T-helper 2 cell treated with Interferon-gamma antibody and Interleukin-4, amounts not matched to agents 5 μg/mL and 100 μg/mL, for 36 hours (primary cell): ENCODE measurements around the gene ALAD.

Experiments used
- DNase-seq: peaks from one replicate; pipeline ENCODE4 v3.0.0; 2021; ENCODE audit warnings: low spot score
- H3K27ac Mint-ChIP-seq: one replicate; pipeline ENCODE4 v1.8.0; 2021; ENCODE audit warnings: mild to moderate bottlenecking, mixed read lengths
- H3K27me3 Mint-ChIP-seq: one replicate; pipeline ENCODE4 v1.8.0; 2021; ENCODE audit warnings: low read depth, mixed read lengths
- H3K36me3 Mint-ChIP-seq: one replicate; pipeline ENCODE4 v1.8.0; 2021; ENCODE audit warnings: low read depth, mixed read lengths
- H3K4me1 Mint-ChIP-seq: one replicate; pipeline ENCODE4 v1.8.0; 2021; ENCODE audit warnings: low read depth, mixed read lengths
- H3K4me3 Mint-ChIP-seq: one replicate; pipeline ENCODE4 v1.8.0; 2022; ENCODE audit warnings: mild to moderate bottlenecking, moderate library complexity, mixed read lengths
- H3K9me3 Mint-ChIP-seq: one replicate; pipeline ENCODE4 v1.8.0; 2021; ENCODE audit warnings: mixed read lengths

The ALAD gene

GRCh38 chr9:113337714-113338113 is 63.4 kb downstream of the ALAD start:
- Mint-ChIP-seq H3K4me1 (peaks cover 25% of the 10 kb centered on the region), H3K9me3 (no peaks in the 10 kb centered on the region), H3K27ac (no peak overlapping the region), H3K4me3 (no peak overlapping the region), H3K36me3 (no peaks in the 10 kb centered on the region), H3K27me3 (peaks cover 6% of the 10 kb centered on the region)
- DNase-seq: no peak
